GM23248 (cell line): Measurements from ENCODE around the gene ZNF469. TPM values are rescaled to one million over a fixed set of nuclear protein-coding genes. Genes with fewer than 3 reads are reported as not detected.

ENCODE experiments used
- DNase-seq: peaks from one replicate; pipeline ENCODE4 v3.0.0-alpha.2; 2015
- H2AFZ ChIP-seq: fragments of 200-600 bp; sonication (generic); 2 replicates; pipeline ENCODE4 v1.6.1; 2016; ENCODE audit warnings: antibody characterized with exemption
- H3F3A ChIP-seq: fragments of 200-600 bp; sonication (generic); 2 replicates; pipeline ENCODE4 v1.6.1; 2016; ENCODE audit warnings: mild to moderate bottlenecking, antibody characterized with exemption, mixed run types; ENCODE audit not compliant: insufficient read depth
- H3K27ac ChIP-seq: fragments of 200-600 bp; sonication (generic); 2 replicates; pipeline ENCODE4 v1.5.1; 2016; ENCODE audit warnings: mild to moderate bottlenecking
- H3K27me3 ChIP-seq: fragments of 200-600 bp; sonication (generic); replicated peaks from 2 replicates; pipeline ENCODE4 v1.6.1; 2016; ENCODE audit warnings: mild to moderate bottlenecking; ENCODE audit not compliant: insufficient read depth
- H3K36me3 ChIP-seq: fragments of 200-600 bp; sonication (generic); 2 replicates; pipeline ENCODE4 v1.6.1; 2016; ENCODE audit warnings: low read depth, mild to moderate bottlenecking
- H3K4me1 ChIP-seq: fragments of 200-600 bp; sonication (generic); 2 replicates; pipeline ENCODE4 v1.6.1; 2016; ENCODE audit warnings: mild to moderate bottlenecking; ENCODE audit not compliant: insufficient read depth
- H3K4me2 ChIP-seq: fragments of 200-600 bp; sonication (generic); one replicate; pipeline ENCODE4 v1.6.1; 2016; ENCODE audit warnings: mild to moderate bottlenecking; ENCODE audit not compliant: unreplicated experiment
- H3K4me3 ChIP-seq: fragments of 200-600 bp; sonication (generic); 2 replicates; pipeline ENCODE4 v1.5.1; 2016; ENCODE audit warnings: mild to moderate bottlenecking
- H3K79me2 ChIP-seq: fragments of 200-600 bp; sonication (generic); 2 replicates; pipeline ENCODE4 v1.6.1; 2016; ENCODE audit warnings: mild to moderate bottlenecking; ENCODE audit not compliant: insufficient read depth
- H3K9ac ChIP-seq: fragments of 200-600 bp; sonication (generic); 2 replicates; pipeline ENCODE4 v1.6.1; 2016; ENCODE audit warnings: mild to moderate bottlenecking
- H3K9me2 ChIP-seq: fragments of 200-600 bp; sonication (generic); 2 replicates; pipeline ENCODE4 v1.6.1; 2016; ENCODE audit warnings: mixed run types, mild to moderate bottlenecking, moderate library complexity; ENCODE audit not compliant: insufficient read depth
- H3K9me3 ChIP-seq: fragments of 200-600 bp; sonication (generic); one replicate; pipeline ENCODE4 v1.6.1; 2017; ENCODE audit warnings: low read depth
- H4K20me1 ChIP-seq: fragments of 200-600 bp; sonication (generic); 2 replicates; pipeline ENCODE4 v1.6.0; 2016; ENCODE audit not compliant: insufficient read depth
- EZH2 ChIP-seq: fragments of 200-600 bp; sonication (generic); IDR thresholded peaks from 2 replicates; pipeline ENCODE4 v1.6.1; 2018; ENCODE audit warnings: antibody characterized with exemption, mild to moderate bottlenecking; ENCODE audit not compliant: insufficient read depth, poor library complexity, severe bottlenecking
- EZH2phosphoT487 ChIP-seq: fragments of 200-600 bp; sonication (generic); IDR thresholded peaks from 2 replicates; pipeline ENCODE4 v1.6.1; 2018; ENCODE audit warnings: antibody characterized with exemption, moderate library complexity, mild to moderate bottlenecking, low read depth; ENCODE audit not compliant: insufficient read depth
- WGBS, 2 experiments: methylation state at CpG; one replicate each; pipeline ENCODE4 v1.1.6; 2015 to 2017; ENCODE audit warnings: low lambda C conversion rate in 2 of 2, low coverage in 1 of 2; ENCODE audit errors: missing lambda C conversion rate in 2 of 2; 5-methylcytosine and 5-hydroxymethylcytosine counted together
- in situ Hi-C: fragments of 300-500 bp; cut with MboI; formaldehyde crosslinking; loops from 2 replicates; pipeline ENCODE4 v1.15.0; 2020
- polyA plus RNA-seq: library from polyadenylated mRNA; unstranded; fragments of >200 nt; fragmentation: Nextera tagmentation; extraction: Ambion mirVana; gene quantifications from 2 replicates; pipeline ENCODE4 v1.2.1, GENCODE V29; 2016
- total RNA-seq: library from RNA; depleted of rRNA; stranded (reverse); fragments of >200 nt; shearing (Covaris generic); gene quantifications from 2 replicates; pipeline ENCODE4 v1.2.3, GENCODE V29; 2014

Gene ZNF469
- total and polyA plus RNA-seq, 2 experiments from 2014 or later, result 0.65 to 2.6 TPM

- Histone ChIP-seq H3K36me3 (no peaks in the 10 kb centered on the region), H3K4me1 (peaks cover 10% of the 10 kb centered on the region), H4K20me1 (no peaks in the 10 kb centered on the region), H3K4me2 (peak overlapping the region; percentile 46), H3K27ac (peak overlapping the region; percentile 19; the same call in 1 of the 2 replicates), H3K27me3 (no peaks in the 10 kb centered on the region), H3K9ac (peak overlapping the region; percentile 71), H3F3A (no peaks in the 10 kb centered on the region), H3K9me3 (no peaks in the 10 kb centered on the region), H3K79me2 (peaks cover 13% of the 10 kb centered on the region), H3K4me3 (peak overlapping the region; percentile 23), H3K9me2 (no peaks in the 10 kb centered on the region), H2AFZ (peak overlapping the region; percentile 35)
- 10 to 11% methylated on average over 19 to 22 of the region's 29 CpGs for WGBS, 2 experiments
- TF ChIP-seq EZH2 (no peak), EZH2phosphoT487 (no peak)
- in situ Hi-C loops, result no loop called here
- DNase-seq, result peak; percentile 86
Observed at GRCh38 chr16:88405216-88406060, 22.7 kb downstream of the ZNF469 start.

DNA sequence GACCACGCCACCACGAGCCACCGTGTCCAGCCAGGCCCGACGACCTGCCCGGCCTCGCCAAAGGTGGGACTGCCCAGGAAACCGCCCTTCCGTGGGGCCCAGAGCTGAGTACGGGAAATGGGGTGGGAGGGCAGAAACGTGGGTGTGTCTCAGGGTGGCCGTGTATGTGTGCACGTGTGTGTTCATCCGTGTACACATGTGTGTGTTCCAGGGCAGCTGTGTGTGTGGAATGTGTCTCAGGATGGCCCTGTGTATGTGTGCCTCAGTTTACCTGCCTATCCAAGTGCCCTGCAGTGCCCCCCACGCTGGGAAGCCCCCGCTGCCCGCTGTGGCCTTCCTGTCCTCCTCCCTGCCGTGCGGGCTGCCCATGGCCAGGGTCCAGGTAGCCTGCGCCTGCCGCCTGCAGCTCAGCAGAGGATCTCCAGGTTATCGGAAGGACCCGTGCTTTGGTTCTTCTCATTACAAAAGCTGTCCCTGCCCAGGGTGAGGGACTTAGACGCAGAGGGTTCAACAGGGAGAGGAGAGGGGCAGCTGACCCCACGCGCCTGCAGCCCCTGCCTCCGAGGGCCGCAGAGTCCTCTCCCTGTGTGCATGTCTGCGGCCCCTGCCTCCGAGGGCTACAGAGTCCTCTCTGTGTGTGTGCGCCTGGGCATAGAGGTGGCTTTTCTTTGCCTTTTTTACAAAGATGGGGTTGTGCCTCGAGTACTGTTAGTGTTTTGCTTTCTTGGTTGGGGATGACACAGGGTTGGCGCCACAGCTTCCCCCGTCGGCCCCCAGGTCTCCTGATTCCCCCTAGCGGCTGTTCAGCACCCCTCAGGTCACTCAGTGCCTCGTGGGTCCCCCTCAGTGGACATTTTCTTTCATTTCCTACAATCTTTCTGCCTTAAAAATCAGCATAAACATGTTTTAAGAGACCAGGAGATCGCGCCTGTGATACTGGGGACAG lies 23.6 kb downstream of the ZNF469 start:
- Histone ChIP-seq H3K9me2 (no peaks in the 10 kb centered on the region), H3K79me2 (peaks cover 17% of the 10 kb centered on the region), H3K27me3 (no peaks in the 10 kb centered on the region), H4K20me1 (no peaks in the 10 kb centered on the region), H3K9ac (peak overlapping the region; percentile 71), H3K4me2 (peak overlapping the region; percentile 46), H3K4me3 (peak overlapping the region; percentile 23), H3K27ac (peak overlapping the region; percentile 19; the same call in 1 of the 2 replicates), H3K36me3 (no peaks in the 10 kb centered on the region), H2AFZ (peak overlapping the region; percentile 35; the same call in 1 of the 2 replicates), H3K9me3 (no peaks in the 10 kb centered on the region), H3K4me1 (peaks cover 10% of the 10 kb centered on the region), H3F3A (no peaks in the 10 kb centered on the region)
- no peak for TF ChIP-seq EZH2phosphoT487
- no peak for TF ChIP-seq EZH2
- in situ Hi-C loops, result no loop called here
- WGBS, 2 experiments, result 43 to 48% methylated on average over 34 to 39 of the region's 39 CpGs
- DNase-seq, result peak; percentile 26

DNA sequence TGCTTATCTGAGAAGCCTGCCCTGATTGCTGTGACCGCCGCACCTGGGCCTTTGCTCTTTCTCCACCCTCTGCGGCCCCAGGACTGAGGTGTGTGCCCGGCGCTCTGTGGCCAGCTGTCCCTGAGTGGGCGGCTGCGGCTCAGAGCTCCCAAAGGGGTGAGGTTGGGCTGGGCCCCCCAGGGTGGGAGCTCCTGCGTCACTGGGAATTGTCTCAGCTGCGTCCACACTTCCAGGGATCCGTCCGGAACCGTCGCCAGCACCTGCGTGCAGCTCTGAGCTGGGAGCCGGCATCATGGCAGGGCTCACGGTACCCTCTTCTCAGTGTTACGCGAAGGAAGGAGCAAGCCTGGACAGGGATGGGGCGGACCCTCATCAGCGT lies 24.3 kb downstream of the ZNF469 start:
- H4K20me1 ChIP-seq, result no peaks in the 10 kb centered on the region
- TF ChIP-seq EZH2, result no peak
- no peak for TF ChIP-seq EZH2phosphoT487
- H3K36me3 ChIP-seq, result no peaks in the 10 kb centered on the region
- no peak overlapping the region for H2AFZ ChIP-seq
- no peaks in the 10 kb centered on the region for H3K27me3 ChIP-seq
- H3K4me3 ChIP-seq, result no peak overlapping the region
- H3K4me2 ChIP-seq, result no peak overlapping the region
- no peak overlapping the region for H3K9ac ChIP-seq
- peaks cover 10% of the 10 kb centered on the region for H3K4me1 ChIP-seq
- no peak overlapping the region for H3K27ac ChIP-seq
- in situ Hi-C loops, result no loop called here
- no peak for DNase-seq
- no peaks in the 10 kb centered on the region for H3K9me2 ChIP-seq
- H3K9me3 ChIP-seq, result no peaks in the 10 kb centered on the region
- H3K79me2 ChIP-seq, result peaks cover 19% of the 10 kb centered on the region
- WGBS, 2 experiments, result 97% methylated on average over 14 to 20 of the region's 20 CpGs
- H3F3A ChIP-seq, result no peaks in the 10 kb centered on the region

DNA sequence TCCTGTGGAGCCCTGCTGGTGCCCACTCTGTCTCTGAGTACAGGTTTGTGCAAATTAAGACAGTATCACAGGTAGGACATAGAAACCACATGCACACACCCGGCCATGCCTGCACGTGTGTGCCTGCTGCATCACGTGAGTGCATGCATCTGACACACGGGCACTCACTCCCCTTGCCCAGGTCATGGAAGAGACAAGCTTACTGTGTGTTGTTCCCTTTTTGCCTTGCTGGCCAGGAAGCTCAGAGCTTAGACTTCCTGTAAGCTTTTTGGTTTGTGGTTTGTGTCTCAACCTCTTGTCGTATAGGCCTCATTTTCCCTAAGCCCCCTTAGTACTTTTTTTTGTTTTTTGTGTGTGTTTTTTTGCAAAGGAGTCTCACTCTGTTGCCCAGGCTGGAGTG lies 25.0 kb downstream of the ZNF469 start:
- WGBS, 2 experiments, result 92 to 94% methylated on average over 5 of the region's 5 CpGs
- Histone ChIP-seq H3K4me2 (no peak overlapping the region), H3K4me1 (peaks cover 10% of the 10 kb centered on the region), H2AFZ (no peak overlapping the region), H3K9ac (no peak overlapping the region), H3F3A (no peaks in the 10 kb centered on the region), H3K9me3 (no peaks in the 10 kb centered on the region), H3K9me2 (no peaks in the 10 kb centered on the region), H3K4me3 (no peak overlapping the region), H3K27ac (no peak overlapping the region), H3K36me3 (no peaks in the 10 kb centered on the region), H3K79me2 (peaks cover 27% of the 10 kb centered on the region), H3K27me3 (no peaks in the 10 kb centered on the region), H4K20me1 (no peaks in the 10 kb centered on the region)
- no peak for DNase-seq
- in situ Hi-C loops, result no loop called here
- TF ChIP-seq EZH2phosphoT487 (no peak), EZH2 (no peak)
